Cerebellar cortex (tissue), 1 donor: ENCODE data around the gene CFAP61.
"Not testable (repeated sequence)": the region's sequence is repeated elsewhere in the genome, so short reads cannot be mapped to it uniquely, and the experiment has no call there.

Source experiments
- DNase-seq: peaks from one replicate; pipeline ENCODE4 v3.0.0-alpha.2; 2015; ENCODE audit warnings: low spot score

Gene CFAP61, protein sequence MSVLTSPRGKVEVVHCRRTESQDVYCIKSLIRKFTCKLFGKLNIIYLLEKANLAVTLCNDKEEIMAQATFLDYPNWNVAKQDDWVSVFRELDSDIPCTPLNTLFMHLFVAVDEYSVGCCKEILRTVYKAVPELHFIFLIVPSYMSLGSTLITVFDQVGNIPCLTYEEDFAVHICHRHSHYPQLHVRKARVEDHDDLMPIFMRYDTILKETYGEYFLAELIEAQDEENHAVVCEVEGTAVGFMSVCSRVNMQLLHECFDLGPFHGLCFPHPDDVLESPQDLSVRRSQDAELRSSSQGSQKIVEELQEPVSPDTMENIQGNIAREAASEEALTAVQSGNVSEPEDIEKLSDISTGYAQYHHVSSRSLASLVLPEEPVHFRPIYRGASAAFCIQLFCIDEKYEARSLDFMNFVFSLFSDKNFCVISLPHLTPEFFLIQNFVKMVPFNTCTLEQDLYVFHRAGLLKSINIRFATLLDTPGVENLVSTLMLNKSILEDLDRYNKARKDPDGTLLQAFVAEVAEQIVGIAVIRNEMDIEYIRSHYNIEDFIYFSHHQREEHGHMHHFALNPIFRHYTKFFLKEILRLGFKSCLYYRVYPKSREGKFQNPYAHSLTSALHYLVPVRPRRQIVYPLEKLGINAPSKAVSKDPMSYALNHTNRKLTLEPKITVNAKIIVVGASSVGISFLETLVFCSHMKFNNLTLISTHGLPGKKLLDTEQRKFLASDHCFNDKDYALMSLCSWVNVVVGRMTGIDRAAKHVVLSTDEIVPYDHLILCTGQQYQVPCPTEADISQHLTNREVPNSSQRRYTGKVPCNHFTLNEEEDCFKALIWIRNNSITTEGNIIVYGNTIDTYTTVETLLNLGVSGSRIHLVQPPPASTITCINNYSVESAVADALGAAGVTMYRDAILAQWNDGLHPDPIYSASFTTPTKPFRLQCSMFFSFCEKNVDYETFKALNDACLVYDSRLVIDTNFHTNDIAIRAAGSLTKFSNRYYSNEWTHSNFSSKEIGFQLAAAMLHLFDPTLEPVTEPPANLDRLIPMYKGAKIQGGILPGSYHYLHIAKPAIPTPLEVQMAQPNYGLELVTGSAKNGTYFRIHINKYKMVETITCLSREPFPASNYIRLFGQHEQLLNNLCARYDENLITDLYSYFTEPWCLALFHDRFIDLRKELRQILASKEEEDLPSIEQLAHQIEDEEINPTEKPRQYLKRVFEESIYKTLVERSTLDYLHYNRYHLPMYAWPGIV

DNA sequence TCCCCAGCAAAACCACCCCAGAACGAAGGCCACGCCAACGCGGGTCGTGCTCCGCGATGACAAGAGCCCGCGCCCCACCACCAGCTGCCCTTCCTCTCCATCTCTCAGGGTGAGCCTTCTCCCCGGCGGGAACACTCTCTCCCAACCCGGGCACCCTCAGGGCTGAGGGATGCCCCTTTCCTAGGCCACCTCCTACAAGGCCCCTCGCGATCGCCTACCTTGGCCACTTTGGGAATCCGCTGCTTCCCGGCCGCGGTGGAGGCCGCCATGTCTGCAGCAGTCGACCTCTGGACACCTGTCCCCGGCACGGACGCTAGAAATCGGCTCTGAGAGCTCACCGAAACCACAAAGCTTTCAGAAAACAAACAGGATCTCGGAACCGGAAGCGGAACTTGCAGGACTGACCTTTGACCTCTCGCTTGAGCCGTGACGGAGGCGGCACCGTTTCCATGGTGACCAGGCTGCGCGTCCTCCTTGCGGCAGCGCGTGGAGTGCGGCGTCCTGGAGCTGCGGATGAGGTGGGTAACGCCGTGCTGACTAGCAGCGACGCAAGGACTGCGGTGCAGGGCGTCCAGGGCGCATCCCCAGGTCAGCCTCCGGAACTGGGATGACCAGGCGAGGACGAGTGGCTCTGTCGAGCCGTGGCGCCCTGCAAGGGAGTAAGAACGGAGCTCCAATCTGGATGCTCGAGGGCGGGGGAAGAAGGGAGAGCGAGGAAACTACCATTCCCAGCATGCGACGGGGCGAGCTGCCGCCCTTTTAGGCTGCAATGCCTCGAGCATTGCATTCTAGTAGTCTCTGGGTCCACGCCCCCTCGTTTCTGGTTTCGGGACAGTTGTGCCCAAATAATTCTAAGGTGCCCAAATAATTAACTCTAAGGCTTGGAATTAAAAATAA lies at the start of gene CFAP61, which contains the start of gene CRNKL1:
Gene CFAP61 (plus strand): TSS at position 459 of the 897 bp plus-strand sequence. CDS start 4,122 bp downstream, outside the sequence.
Gene CRNKL1 (minus strand): TSS at position 393 of the 897 bp plus-strand sequence. CDS start 124 bp downstream, at position 269.
- DNase-seq, result peak; percentile 96

DNA sequence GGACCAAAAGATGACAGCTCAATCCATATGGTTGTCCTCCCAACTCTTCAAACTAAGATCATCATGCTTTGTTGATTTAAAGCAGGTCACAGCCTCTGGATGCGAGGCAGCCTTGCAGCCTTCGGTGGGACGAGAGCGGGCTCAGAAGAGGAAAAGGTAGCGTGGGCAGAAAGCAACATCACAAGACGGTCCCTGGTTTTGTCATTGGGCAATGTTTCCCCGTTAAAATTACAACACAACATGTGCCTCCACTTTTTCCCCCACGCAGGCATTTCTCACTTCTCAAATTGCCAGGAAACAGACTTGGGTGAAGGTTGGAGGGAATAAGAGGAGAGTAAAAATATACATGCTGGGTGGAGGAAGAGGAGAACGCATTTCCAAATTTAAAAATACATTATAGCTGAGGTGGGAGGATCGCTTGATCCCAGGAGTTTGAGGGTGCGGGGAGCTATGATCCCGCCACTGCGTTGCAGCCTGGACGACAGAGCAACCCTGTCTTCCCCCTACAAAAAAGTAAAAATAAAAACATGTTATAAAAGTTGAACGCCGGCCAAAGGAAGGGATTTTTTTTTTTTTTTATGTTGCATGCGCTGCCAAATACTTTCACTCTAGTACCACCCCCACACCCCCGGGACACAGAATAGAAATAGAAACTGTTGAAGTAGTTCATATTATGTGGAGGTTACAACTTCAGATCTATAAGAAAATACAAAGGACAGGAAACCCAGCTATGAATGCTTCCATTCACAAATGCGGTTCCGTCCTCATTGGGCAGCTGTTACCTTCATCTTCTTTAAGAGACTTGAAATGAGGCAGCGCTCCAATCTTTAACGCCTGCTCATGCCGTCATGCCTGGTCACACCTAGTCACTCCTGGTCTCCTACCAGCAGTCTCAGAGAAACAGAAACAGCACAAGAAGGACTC lies 49.0 kb upstream of the CFAP61 start:
- DNase-seq, result no peak

DNA sequence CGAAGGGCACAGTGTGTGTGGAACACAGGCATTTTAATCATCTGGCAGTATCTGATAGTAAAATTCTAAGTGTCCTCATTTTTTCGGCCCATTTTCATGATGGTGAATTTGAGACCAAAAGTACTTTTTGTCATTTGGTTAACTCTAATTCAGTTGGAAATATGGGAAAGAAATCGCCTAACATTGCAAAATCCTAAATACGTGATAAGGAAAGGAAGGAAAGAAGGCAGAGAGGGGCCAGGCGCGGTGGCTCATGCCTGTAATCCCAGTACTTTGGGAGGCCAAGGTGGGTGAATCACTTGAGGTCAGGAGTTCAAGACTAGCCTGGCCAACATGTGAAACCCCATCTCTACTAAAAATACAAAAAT lies 48.4 kb upstream of the CFAP61 start:
- not testable (repeated sequence) for DNase-seq

GRCh38 chr20:20005342-20005741 lies 47.0 kb upstream of the CFAP61 start:
- no peak for DNase-seq

DNA sequence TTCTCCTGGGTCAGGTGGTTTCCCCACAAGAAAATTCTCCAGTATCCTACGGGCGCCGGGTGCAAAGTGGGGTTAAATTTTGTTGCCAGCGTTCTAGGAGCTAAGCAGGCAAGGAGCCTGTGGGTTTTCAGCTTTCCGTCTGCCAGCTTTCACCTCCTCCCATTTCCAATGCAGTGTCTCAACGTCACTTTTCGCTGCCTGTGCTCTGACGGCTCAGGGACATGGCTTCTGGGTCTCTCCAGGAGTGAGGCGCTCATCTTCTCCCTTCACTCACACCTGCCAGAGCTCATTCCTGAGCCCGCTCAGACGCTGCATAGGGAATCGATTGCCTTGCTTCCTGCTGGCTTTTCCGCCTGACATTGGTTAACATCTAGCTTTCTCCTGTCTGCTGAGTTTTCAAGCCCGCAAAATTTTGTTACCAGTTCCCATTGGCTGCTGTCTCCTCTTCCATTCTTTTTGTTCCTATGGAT lies 42.5 kb upstream of the CFAP61 start:
- DNase-seq, result peak; percentile 33

DNA sequence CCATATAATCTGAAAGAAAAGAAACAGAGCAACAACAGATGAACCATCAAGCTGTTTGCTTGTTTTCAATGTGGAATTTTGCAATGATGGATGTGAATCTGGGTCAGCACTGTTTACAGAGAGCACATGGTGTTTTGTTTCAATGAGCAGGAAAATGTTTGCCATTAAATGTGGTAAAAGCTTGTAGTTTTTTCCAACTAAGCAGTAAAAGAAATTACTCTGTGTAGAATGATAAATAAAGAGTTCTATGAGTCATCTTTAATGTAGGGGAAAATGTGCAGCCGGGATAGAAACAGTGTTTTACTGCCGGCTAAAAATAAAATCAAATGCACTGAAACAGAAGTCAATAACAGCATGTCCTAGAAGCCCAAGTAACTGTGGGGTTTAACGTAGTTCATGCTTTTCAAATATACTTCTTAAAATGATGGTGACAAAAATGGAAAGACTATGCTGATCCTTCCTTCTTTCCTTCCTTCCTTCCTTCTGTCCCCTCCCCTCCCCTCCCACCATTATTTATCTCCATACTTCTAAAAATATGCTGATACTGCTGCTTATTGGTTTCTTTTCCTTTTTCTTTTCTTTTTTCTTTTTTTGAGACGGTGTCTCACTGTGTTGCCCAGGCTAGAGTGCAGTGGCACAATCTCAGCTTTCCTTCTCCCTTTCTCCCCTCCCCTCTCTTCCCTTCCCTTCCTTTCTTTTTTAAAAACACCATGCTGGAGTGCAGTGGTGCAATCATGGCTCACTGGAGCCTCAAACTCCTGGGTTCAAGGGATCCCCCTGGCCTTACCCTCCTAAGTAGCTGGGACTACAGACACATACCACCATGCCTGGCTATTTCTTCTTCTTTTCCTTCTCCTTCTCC lies 41.5 kb upstream of the CFAP61 start:
- peak; percentile 84 for DNase-seq

DNA sequence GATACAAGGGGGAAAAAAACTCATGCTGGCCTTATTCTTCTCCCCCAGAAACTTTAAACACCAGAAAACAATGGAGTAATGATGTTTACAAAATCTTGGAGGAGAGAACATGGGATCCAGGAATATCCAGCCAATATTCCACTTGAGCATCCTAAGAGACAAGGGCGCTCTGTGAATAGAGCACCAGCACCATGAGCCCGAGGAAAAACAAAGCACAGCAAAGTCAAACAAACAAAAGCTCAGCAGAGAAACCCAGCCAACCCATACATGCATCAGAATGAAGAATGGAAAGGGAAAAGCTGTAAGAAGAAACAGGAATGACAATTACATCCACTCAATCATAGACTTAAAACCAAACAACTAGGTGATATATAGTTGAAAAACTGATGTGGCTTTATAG lies 39.8 kb upstream of the CFAP61 start:
- no peak for DNase-seq

GRCh38 chr20:20014659-20015058 lies 37.7 kb upstream of the CFAP61 start:
- no peak for DNase-seq

- peak; percentile 94 for DNase-seq
Measured at GRCh38 chr20:20017001-20017843, 35.1 kb upstream of the CFAP61 start, which contains the start of gene NAA20. Gene NAA20 (plus strand): TSS chr20:20017362. CDS start chr20:20017397, 35 bp downstream.

DNA sequence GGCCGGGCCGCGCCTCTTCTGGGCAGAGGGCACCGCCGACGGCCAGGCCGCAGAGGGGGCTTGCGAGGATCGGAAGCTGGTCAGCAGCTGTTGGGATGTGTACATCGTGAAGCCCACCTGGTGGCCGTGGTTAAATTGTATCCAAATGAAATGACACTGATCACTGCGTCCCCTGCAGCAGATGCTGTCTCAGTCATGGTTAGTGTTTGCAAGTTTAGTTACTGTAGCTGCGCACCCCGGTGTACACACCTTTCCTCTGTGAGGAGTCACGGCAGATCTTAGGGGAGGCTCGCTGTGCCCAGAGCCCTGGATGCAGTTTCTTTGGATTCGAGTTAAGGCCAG lies 34.5 kb upstream of the CFAP61 start:
- no peak for DNase-seq

DNA sequence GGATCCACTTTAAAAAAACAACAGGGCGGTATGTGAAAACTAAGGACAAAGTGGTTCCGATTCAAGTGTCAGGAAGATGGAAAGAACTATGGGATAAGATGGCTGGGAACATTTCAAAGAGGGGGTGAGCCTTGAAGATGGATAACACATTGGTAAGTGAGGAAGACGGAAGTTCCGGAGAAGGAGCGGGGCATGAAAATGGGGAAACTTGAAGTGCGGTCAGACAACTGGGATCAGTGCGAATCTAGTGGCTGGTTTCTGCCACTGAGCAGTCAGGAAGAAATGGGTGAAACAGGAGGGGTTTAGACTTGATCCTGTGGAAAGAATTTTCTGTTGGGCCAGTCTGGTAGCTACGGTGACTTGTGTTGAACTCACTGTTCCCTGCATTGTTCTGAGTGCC lies 34.0 kb upstream of the CFAP61 start:
- DNase-seq, result no peak

DNA sequence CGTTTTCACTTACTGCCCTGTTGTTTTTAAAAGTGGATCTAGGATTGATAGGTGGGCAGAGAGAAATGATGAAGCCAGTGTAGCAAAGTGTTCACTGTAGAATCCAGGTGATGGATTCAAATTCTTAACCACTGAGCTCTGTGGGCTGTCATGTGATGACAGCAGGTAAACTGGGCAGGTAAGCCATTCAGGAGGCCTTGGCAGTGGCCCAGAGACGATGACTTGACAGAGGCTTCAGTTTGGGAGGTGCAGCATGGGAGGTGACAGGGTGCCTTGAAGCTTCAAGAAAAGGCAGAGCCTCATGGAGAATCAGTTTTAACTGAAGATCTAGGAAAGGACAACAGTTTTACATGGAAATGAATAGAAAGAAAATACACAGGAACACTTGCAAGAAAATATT lies 33.2 kb upstream of the CFAP61 start:
- no peak for DNase-seq

GRCh38 chr20:20020908-20021307 lies 31.4 kb upstream of the CFAP61 start:
- DNase-seq, result no peak

DNA sequence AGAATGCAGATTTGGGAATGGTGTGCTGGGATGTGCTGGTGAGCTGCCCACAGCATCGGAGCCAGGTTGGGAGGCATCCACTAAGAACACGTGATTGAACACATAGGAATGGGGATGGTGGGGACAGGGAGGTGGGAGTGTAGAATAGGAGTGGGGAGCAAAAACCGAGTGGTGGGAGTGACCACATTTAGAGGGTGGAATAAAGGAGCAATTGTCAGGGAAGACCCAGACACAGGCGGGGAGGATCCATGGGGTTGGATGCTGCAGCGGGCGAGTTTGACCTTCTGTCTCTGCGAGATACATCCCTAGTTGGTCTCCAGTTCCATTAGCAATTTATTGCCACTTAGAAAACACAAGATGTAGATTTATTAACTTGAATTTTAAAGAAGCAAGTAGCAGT lies 30.5 kb upstream of the CFAP61 start:
- no peak for DNase-seq

GRCh38 chr20:20022498-20022897 lies 29.8 kb upstream of the CFAP61 start:
- no peak for DNase-seq

DNA sequence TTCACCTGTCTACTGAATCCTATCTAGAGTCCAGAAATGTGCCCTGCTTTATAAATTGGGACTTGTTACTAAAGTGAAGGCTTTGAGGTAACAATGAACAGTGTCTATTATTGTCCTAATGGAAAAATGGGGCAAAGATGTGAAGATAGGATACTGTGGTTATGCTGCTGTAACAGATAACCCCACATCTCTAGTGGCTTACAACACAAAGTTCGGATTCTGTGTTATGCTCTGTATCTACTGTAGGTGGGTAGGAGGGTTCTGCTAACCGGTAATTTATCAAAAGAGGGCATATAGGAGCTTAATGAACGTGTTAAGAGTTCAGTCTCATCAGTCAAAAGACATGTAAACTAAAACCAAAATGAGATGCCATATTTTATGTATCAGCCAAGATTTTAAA lies 28.9 kb upstream of the CFAP61 start:
- no peak for DNase-seq

- DNase-seq, result no peak
Measured at GRCh38 chr20:20024942-20025341, 27.4 kb upstream of the CFAP61 start.

DNA sequence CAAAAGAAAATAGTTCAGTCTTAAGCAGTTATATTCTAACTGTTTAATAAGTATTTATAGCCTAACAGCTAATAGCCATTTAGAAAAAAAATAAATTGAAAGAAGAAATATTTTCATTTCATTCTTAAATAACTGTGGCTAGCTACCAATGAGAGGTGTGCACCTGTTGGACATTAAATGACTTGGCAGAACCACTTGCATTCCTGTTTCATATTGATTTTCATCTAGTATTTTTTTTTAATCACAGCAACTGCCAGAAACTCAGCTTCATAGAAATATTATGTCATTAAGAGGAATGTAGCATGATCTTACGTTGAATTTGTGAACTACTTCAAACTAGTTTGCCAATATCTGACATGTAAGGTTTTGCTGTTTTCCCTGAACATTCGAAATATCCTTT lies 25.0 kb upstream of the CFAP61 start:
- no peak for DNase-seq
